Lower leg skin (tissue), 3 donors: ENCODE measurements around the gene CXCL12.

Source experiments
- POLR2A ChIP-seq, 2 donors: fragments of 450-650 bp; IDR thresholded peaks; one replicate each; pipeline ENCODE4 v1.6.1; 2016 to 2017; ENCODE audit warnings: antibody characterized with exemption in 2 of 2, mild to moderate bottlenecking in 1 of 2, moderate library complexity in 1 of 2
- TF ChIP-seq, protein P1 (sequence below), 3 donors: fragments of 450-650 bp; IDR thresholded peaks; one replicate each; pipeline ENCODE4 v1.5.1; 2016; ENCODE audit warnings: antibody characterized with exemption in 3 of 3, mild to moderate bottlenecking in 3 of 3, moderate library complexity in 2 of 3

DNA sequence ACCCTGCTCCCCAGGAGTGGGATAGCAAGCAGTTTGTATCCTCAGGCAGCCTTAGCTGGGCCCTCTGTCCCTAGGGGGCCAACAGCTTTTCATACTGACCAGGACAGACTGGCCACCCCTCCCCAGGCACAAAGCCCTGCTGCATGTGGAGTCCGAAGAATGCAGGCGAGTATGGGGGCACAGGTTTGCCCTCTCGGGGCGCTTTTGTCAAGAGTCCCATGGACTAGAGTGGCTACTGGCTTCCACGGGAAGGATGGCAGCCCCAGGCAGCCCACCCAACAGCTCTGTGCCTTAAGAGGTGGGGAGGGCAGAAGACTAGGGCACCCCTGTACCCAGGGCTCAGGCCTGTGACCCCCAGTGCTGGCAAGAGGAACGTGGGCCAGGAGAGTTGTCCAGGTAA lies 10.7 kb downstream of the CXCL12 start:
- TF ChIP-seq POLR2A (IDR thresholded peaks at IDR 0.05), result no peak
- TF ChIP-seq, protein P1, sequence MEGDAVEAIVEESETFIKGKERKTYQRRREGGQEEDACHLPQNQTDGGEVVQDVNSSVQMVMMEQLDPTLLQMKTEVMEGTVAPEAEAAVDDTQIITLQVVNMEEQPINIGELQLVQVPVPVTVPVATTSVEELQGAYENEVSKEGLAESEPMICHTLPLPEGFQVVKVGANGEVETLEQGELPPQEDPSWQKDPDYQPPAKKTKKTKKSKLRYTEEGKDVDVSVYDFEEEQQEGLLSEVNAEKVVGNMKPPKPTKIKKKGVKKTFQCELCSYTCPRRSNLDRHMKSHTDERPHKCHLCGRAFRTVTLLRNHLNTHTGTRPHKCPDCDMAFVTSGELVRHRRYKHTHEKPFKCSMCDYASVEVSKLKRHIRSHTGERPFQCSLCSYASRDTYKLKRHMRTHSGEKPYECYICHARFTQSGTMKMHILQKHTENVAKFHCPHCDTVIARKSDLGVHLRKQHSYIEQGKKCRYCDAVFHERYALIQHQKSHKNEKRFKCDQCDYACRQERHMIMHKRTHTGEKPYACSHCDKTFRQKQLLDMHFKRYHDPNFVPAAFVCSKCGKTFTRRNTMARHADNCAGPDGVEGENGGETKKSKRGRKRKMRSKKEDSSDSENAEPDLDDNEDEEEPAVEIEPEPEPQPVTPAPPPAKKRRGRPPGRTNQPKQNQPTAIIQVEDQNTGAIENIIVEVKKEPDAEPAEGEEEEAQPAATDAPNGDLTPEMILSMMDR (IDR thresholded peaks at IDR 0.05), result no peak
